ENCODE data around the gene NPB. TPM values are rescaled to one million over a fixed set of nuclear protein-coding genes. Genes with fewer than 3 reads are reported as not detected.
"Not testable (repeated sequence)": the region's sequence is repeated elsewhere in the genome, so short reads cannot be mapped to it uniquely, and the experiment has no call there.

Gene NPB
- total RNA-seq, 1 donor from 2014 or later = 1.2 TPM

- DNase-seq (ENCODE audit: low spot score in 2 of 2) = no peak
These were observed 8.2 kb downstream of the NPB start for GRCh38 chr17:81909966-81910839.

GRCh38 chr17:81910840-81911276, 8.8 kb downstream of the NPB start:
- no peak for FAIRE-seq
- no peak for DNase-seq (ENCODE audit: low spot score in 2 of 2)

More at GRCh38 chr17:81909966-81910839, 8.2 kb downstream of the NPB start:
- FAIRE-seq = no peak

GRCh38 chr17:81911277-81911961, 9.4 kb downstream of the NPB start, which contains the start of gene PCYT2:
PCYT2 (minus strand) TSS chr17:81911399; CDS start chr17:81911355, 44 bp downstream.
- DNase-seq (ENCODE audit: low spot score in 2 of 2) = peak; percentile 100
- no peak for FAIRE-seq

- no peak for DNase-seq (ENCODE audit: low spot score in 2 of 2)
- FAIRE-seq = no peak
These were observed 9.9 kb downstream of the NPB start for GRCh38 chr17:81911969-81912368.

GRCh38 chr17:81912441-81913309, 10.6 kb downstream of the NPB start:
- DNase-seq (ENCODE audit: low spot score in 2 of 2) (no peak), FAIRE-seq (no peak)

GRCh38 chr17:81913394-81914102, 11.5 kb downstream of the NPB start:
- no peak for FAIRE-seq

GRCh38 chr17:81914103-81914850, 12.2 kb downstream of the NPB start:
- FAIRE-seq = no peak
- DNase-seq (ENCODE audit: low spot score in 2 of 2) = no peak

More at GRCh38 chr17:81913394-81914102, 11.5 kb downstream of the NPB start:
- no peak for DNase-seq (ENCODE audit: low spot score in 2 of 2)

GRCh38 chr17:81915331-81915730, 13.3 kb downstream of the NPB start:
- FAIRE-seq = no peak

GRCh38 chr17:81916234-81917001, 14.4 kb downstream of the NPB start:
- FAIRE-seq (no peak), DNase-seq (ENCODE audit: low spot score in 2 of 2) (no peak)

More at GRCh38 chr17:81915331-81915730, 13.3 kb downstream of the NPB start:
- DNase-seq (ENCODE audit: low spot score in 2 of 2) = no peak

GRCh38 chr17:81917565-81918332, 15.7 kb downstream of the NPB start, which contains the start of gene SIRT7:
SIRT7 (minus strand) TSS chr17:81918176; CDS start chr17:81918131, 45 bp downstream.
- DNase-seq (ENCODE audit: low spot score in 2 of 2) (peak; percentile 98 to 99), FAIRE-seq (no peak)

- FAIRE-seq; DNase-seq (ENCODE audit: low spot score in 2 of 2): not testable (repeated sequence)
These were observed 16.3 kb downstream of the NPB start for GRCh38 chr17:81918333-81918669.

GRCh38 chr17:81918832-81919545, 17.0 kb downstream of the NPB start:
- no peak for FAIRE-seq

GRCh38 chr17:81920612-81921536, 18.8 kb downstream of the NPB start:
- FAIRE-seq = no peak
- DNase-seq (ENCODE audit: low spot score in 2 of 2) = no peak

More at GRCh38 chr17:81918832-81919545, 17.0 kb downstream of the NPB start:
- no peak for DNase-seq (ENCODE audit: low spot score in 2 of 2)

- FAIRE-seq (peak; percentile 17), DNase-seq (ENCODE audit: low spot score in 2 of 2) (no peak)
These were observed 19.5 kb downstream of the NPB start for GRCh38 chr17:81921537-81921862.

GRCh38 chr17:81921996-81922565, 20.0 kb downstream of the NPB start:
- FAIRE-seq = no peak
- no peak for DNase-seq (ENCODE audit: low spot score in 2 of 2)
